GM12874 (cell line): ENCODE measurements around the gene GPNMB.

ENCODE experiments used
- CTCF ChIP-seq: IDR thresholded peaks from 2 replicates; pipeline ENCODE4 v1.5.1; 2011; ENCODE audit warnings: low read depth, mild to moderate bottlenecking, control low read depth, low read length, moderate library complexity; ENCODE audit not compliant: insufficient read depth

GPNMB gene

GRCh38 chr7:23273141-23273599, 26.6 kb downstream of the GPNMB start:
- peak; percentile 94 for TF ChIP-seq CTCF

GRCh38 chr7:23275912-23276311, 29.3 kb downstream of the GPNMB start:
- no peak for TF ChIP-seq CTCF

- peak; percentile 45 for TF ChIP-seq CTCF
Measured at GRCh38 chr7:23276376-23276775, 29.8 kb downstream of the GPNMB start.

- no peak for TF ChIP-seq CTCF
Measured at GRCh38 chr7:23276947-23277346, 30.4 kb downstream of the GPNMB start.

- peak; percentile 75 for TF ChIP-seq CTCF
Measured at GRCh38 chr7:23277359-23277989, 30.9 kb downstream of the GPNMB start.

GRCh38 chr7:23279819-23280525, 33.4 kb downstream of the GPNMB start:
- TF ChIP-seq CTCF = no peak

GRCh38 chr7:23283086-23283485, 36.5 kb downstream of the GPNMB start:
- TF ChIP-seq CTCF = no peak
